Astrocyte of the hippocampus (primary cell): ENCODE data around the gene SYVN1.
"Not testable (repeated sequence)": the region's sequence is repeated elsewhere in the genome, so short reads cannot be mapped to it uniquely, and the experiment has no call there.

ENCODE experiments used
- DNase-seq: peaks from one replicate; pipeline ENCODE4 v3.0.0; 2011; ENCODE audit warnings: low read depth, low spot score

Gene SYVN1

GRCh38 chr11:65134240-65134951 lies at the start of gene SYVN1:
TSS of gene SYVN1 (minus strand) at chr11:65134519. CDS start at chr11:65133601, 918 bp downstream.
- DNase-seq: peak; percentile 95

GRCh38 chr11:65183201-65183891 lies 49.0 kb upstream of the SYVN1 start:
- DNase-seq: no peak

- peak; percentile 52 for DNase-seq
These were observed 48.2 kb upstream of the SYVN1 start for GRCh38 chr11:65182258-65183170.

- DNase-seq: peak; percentile 83
These were observed 47.4 kb upstream of the SYVN1 start, which contains the start of gene CAPN1 for GRCh38 chr11:65181569-65182257. TSS of gene CAPN1 (plus strand) at chr11:65181928. CDS start at chr11:65182702, 774 bp downstream.

GRCh38 chr11:65180877-65181568 lies 46.7 kb upstream of the SYVN1 start:
- peak; percentile 87 for DNase-seq

GRCh38 chr11:65174571-65175010 lies 40.3 kb upstream of the SYVN1 start:
- not testable (repeated sequence) for DNase-seq

- DNase-seq: no peak
These were observed 38.3 kb upstream of the SYVN1 start for GRCh38 chr11:65172600-65172999.

- DNase-seq: no peak
These were observed 35.8 kb upstream of the SYVN1 start, which contains the start of gene SPDYC for GRCh38 chr11:65170058-65170534. TSS of gene SPDYC (plus strand) at chr11:65170233. CDS start at chr11:65171358, 1,125 bp downstream.

- DNase-seq: peak; percentile 17
These were observed 34.9 kb upstream of the SYVN1 start for GRCh38 chr11:65169164-65169641.

- DNase-seq: no peak
These were observed 33.3 kb upstream of the SYVN1 start for GRCh38 chr11:65167656-65168055.

- DNase-seq: no peak
These were observed 32.6 kb upstream of the SYVN1 start for GRCh38 chr11:65166893-65167292.

- no peak for DNase-seq
These were observed 31.3 kb upstream of the SYVN1 start for GRCh38 chr11:65165410-65166317.

GRCh38 chr11:65163684-65164083 lies 29.4 kb upstream of the SYVN1 start:
- DNase-seq: no peak

- no peak for DNase-seq
These were observed 26.3 kb upstream of the SYVN1 start for GRCh38 chr11:65160643-65161042.

- no peak for DNase-seq
These were observed 24.7 kb upstream of the SYVN1 start for GRCh38 chr11:65159012-65159411.

GRCh38 chr11:65157336-65157735 lies 23.0 kb upstream of the SYVN1 start:
- no peak for DNase-seq

- no peak for DNase-seq
These were observed 22.6 kb upstream of the SYVN1 start for GRCh38 chr11:65156926-65157325.

- DNase-seq: no peak
These were observed 21.9 kb upstream of the SYVN1 start for GRCh38 chr11:65156256-65156655.

GRCh38 chr11:65152122-65152521 lies 17.8 kb upstream of the SYVN1 start:
- no peak for DNase-seq
